Measurements from ENCODE around the gene YBX3.
"Not testable (repeated sequence)": the region's sequence is repeated elsewhere in the genome, so short reads cannot be mapped to it uniquely, and the experiment has no call there.

Gene YBX3

DNA sequence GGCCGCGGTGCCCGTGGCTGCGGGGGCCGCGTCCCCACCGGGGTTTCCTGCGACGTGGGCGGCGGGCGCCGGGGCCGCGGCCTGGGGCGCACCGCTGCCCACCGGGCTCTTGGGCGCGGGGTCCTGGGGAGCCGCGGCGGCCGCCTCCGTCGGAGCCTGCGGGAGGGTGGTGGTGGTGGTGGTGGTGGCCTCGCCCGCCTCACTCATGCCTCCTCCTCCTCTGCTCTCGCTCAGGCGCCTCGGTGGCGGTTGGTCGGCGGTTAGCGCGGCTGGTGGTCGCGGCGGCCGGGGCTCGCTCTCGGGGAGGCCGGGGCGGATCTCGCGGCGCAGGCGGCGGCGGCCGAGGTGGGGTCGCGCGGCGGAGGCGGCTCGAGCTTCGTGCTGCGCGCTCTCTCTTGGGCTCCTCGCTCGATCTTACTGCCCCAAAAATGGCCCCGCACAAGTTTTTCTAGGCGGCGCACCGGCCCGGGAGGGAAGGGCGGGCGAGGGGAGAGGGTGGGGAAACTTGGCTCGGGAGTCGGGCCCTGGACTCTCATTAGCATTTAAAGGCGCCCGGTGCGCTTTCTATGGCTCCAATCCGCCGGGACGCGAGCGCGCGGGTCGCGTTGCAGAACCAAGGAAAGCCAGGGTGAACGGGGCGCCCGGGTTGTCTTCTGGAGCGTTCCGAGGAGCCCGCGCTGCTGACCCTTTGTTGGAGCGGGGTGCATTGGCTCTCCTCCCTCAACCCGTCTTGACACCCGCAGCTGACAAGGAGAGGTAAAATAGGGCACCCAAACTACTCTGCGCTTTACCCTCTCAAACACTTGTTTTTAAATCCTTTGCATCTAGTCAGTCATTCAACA is at the start of gene YBX3:
Gene YBX3 (minus strand): TSS at position 419 of the 842 bp plus-strand sequence. CDS start 212 bp downstream, at position 207.
- peak; percentile 60 for DNase-seq

DNA sequence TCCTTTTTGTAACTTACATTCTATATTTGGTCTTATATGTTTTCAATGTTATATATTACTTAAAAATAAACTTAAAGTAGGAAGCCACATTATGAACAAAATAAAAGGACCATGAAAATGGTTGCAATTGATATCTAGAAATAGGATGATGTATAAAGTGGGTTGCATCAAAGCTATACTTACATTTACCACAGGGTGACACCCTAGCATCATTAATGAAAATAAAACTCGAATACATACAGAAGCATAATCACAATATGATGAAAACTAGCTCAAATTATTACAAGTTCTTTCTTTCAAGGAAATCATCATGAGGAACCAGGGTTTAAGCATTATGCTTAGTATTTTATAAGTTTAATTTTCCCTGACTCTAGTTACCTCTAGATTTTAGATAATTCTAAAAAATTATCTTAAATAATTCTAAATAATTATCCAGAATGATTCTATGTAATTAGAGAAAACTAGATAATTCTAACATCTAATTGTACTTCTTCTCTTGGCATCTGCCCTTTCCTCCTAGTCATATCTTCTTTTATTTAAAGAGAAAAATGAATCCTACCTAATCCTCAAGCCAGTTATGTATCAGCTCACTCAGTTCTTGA is 48.1 kb upstream of the YBX3 start:
- no peak for DNase-seq

DNA sequence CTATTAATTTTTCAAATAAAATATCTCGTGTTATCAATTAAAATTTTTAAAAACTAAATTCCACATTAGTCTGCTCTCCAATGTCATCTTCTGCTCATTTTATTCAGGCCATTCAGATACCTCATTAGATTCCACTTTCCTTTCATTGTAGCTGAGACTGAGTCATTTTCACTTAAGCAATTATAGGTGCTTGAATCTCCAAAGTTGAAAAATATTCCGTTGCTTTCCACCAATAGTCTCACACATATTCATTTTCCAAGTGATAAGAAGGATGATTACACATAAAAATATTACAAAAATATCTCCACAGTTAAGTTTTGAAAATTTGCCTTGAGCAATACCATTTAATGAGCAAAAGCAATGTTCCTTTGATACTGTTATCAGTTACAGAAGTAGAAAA is 36.5 kb upstream of the YBX3 start:
- no peak for DNase-seq

DNA sequence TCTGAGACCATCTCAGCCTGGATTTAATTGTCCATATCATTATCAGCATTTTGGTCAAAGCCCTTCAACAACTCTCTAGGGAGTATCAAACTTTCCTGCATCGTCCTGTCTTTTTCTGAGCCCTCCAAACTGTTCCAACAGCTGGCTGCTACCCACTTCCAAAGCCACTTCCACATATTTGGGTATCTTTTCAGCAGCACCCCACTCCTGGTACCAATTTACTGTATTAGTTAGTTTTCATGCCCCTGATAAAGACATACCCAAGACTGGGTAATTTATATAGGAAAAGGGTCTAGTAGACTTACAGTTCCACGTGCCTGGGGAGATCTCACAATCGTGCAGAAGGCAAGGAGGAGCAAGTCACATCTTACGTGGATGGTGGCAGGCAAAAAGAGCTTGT is 33.1 kb upstream of the YBX3 start:
- no peak for DNase-seq

DNA sequence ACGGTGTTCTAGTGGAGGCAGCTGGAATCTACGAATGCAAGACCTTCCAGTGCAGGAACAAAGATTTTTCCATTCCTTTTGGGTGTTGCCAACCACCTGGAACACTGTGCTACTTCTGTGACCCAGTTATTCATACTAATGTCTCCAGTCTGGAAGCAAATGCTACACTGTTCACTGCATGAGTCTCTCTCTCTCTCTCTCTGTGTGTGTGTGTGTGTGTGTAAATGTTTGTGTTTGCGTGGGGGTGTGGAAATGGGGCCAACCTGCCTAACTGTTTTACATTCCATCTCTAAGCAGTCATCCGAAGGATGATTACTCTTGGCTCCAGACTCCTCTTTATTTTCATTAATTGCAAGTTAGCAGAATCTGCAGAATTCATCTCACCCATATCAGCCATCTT is 29.9 kb upstream of the YBX3 start:
- DNase-seq = no peak

DNA sequence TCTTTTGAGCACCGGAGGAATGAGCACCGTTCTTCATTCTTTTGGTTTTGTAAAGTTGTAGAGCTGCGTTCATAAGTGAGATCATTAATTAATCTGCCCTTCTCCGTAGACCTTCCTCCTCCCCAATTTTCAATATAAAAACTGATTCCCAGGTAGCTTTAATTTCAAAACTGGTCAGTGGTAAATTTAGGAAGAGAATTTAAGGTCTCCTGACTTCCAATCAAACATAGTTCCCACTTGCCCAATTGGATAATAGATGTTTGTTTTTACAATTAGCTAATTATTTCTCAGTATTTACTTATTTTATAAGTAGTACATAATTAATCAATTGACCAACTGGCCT is 27.2 kb upstream of the YBX3 start:
- DNase-seq = no peak

DNA sequence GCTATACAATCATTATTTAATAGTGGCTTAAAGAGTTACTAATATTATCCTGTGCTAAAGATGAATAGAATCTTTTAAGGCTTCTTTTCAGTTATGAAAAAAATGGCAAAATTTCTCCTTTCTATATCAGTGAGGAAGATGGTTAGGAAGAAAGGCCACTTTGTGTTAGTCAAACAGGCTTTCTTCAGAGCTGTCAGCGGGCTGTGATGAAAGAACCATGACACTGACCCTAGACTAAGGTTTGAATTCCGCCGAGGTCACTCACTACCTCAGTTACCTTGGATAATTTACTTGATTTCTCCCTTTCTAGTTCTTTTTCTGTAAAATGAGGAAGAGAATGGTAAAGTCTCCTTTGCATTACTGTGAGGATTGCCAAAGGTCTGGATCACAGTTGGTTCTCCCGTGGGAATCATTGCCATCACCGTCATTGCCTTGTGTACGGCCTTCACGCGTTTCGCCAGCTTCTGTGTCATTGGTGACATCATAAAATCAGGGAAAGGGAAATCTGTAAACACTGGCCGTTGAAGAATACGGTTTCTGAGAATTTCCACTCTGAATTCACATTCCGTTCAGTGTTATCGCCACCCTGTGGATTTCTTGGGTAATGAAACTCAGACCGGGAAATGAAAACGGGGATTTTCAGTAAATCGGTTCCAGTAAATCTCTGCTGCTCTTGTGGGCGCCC is 26.7 kb upstream of the YBX3 start:
- peak; percentile 68 for DNase-seq

DNA sequence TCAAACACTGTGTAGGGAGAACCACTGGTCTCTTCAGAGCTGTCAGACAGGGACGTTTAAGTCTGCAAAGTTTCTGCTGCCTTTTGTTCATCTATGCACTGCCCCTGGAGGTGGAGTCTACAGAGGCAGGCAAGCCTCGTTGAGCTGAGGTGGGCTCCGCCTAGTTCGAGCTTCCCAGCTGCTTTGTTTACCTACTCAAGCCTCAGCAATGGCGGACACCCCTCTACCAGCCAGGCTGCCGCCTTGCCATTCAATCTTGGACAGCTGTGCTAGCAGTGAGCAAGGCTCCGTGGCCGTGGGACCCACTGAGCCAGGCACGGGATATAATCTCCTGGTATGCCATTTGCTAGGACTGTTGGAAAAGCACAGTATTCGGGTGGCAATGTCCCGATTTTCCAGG is 24.6 kb upstream of the YBX3 start:
- no peak for DNase-seq

DNA sequence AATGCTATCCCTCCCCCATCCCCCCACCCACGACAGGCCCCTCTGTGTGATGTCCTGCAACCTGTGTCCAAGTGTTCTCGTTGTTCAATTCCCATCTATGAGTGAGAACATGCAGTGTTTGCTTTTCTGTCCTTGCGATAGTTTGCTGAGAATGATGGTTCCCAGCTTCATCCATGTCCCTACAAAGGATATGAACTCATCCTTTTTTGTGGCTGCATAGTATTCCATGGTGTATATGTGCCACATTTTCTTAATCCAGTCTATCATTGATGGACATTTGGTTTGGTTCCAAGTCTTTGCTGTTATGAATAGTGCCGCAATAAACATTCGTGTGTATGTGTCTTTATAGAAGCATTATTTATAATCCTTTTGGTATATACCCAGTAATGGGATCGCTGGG is 20.3 kb upstream of the YBX3 start:
- DNase-seq = not testable (repeated sequence)

DNA sequence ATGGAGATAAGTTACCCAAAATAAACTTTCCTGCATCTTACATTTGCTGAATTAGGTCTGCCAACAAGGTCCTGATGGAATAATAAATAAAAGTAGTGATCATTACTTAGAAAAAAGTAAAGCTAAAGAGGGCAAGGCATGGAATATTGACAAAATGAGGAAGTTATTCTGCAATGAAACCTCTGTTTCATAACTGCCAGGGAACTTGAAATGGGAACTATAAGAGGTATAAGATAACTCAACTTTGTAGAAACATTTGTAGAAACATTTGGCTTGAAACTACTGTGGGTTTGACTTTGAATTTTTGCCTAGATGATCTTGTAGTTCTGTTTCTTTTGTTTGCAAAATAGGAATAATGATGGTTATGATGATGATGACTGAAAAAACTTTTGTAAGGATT is 18.7 kb upstream of the YBX3 start:
- DNase-seq = no peak

DNA sequence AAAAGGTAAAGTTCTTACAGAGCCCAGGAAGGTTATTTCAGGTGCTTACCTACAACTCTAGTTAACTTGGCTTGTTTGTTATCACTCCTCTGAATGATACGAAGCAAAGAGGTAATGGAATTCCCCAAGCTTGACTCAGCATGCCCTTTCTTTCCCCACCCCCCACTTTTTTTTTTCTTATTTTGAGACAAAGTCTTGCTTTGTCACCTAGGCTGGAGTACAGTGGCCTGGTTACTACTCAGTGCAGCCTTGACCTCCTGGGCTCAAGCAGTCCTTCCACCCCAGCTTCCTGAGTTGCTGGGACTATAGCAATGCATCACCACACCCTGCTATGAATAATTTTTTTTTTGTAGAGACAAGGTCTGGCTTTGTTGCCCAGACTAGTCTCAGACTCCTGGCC is 17.1 kb upstream of the YBX3 start:
- no peak for DNase-seq

DNA sequence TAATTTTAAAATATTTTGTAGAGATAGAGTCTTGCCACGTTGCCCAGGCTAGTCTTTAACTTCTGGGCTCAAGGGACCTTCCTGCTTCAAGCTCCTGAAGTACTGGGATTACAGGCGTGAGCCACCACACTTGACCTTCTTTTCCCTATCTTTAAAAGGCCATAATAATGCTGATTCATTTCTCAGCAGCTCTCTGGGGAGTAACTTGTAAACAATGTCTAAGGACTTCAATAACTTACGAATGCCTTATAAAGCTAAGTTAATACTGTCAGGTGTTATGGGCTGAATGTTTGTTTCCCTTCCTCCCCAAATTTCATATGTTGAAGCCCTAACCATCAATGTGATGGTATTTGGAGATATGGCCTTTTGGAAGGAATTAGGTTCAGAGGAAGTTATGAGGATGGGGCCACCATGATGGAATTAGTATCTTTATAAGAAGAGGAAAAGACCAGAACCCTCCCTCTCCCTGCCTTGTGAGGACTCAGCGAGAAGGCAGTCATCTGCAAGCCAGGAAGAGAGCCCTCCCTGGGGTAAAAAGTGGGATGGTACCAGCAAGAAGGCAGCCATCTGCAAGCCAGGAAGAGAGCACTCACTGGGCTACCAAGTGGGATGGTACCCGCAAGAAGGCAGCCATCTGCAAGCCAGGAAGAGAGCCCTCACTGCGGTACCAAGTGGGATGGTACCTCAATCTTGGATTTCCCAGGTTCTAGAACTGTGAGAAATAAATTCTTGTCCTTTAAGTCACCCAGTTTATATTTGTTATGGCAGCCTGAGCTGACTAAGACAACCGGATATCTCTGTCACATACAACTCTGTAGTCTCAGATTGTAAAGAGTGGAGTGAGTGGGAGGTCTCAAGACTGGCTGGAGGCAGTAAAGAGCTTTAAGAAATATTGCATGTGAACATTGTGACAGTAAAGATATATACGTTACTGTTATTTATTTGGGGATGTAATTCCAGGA is 16.3 kb upstream of the YBX3 start:
- DNase-seq = no peak

DNA sequence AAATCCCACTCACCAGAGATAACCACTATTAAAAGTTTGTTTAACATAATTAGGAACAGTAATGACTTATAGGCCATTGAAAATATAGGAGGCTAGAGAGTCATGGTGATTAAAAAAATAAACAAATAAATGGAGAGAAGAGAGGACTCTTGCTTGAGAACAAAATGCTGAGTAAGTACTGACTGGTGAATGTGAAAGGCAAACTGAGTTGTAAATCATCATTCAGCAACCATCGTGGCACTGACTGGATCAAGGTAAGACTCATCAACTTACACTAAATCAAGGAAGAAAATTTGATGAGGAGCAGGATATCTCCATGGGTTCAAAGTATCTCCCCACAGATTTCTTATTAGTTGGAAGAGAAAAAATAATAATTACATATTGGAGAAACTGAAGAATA is 14.1 kb upstream of the YBX3 start:
- no peak for DNase-seq

DNA sequence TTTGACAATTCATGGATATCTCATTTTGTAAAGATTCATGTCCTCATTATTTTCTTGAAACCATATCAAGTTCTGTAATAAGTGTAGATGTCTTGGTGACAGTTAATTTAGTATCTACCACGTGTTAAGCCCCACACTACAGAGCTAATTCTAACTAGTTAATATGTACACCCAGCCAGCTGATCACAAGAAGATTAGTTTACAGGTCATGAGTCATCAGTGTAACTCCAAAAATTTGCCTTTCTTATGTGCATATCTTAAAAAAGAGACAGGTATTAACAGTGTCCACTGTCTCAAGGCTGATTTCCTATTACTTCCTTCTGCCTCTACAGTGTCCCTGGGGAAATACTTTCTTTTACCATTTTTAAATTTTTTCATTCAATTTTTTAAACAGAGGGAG is 13.3 kb upstream of the YBX3 start:
- no peak for DNase-seq

DNA sequence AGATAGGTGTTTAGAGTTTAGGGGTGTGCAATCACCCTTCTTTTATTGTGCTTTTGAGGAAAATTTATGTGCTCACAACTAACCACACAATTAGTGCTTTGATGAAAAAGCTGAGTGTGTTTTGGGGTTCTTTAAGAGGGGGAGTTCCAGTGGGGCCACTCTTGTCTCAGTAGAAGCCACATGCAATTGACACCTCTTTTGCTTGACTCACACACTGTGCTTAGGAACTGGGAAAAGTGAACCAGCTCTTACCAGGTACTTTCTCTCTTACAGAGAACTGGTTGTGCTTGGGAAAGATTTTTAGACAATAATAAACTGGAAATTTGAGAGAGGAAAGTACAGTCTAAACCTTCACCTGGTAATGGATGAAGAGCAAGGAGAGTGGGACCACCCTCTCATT is 12.3 kb upstream of the YBX3 start:
- DNase-seq = no peak

DNA sequence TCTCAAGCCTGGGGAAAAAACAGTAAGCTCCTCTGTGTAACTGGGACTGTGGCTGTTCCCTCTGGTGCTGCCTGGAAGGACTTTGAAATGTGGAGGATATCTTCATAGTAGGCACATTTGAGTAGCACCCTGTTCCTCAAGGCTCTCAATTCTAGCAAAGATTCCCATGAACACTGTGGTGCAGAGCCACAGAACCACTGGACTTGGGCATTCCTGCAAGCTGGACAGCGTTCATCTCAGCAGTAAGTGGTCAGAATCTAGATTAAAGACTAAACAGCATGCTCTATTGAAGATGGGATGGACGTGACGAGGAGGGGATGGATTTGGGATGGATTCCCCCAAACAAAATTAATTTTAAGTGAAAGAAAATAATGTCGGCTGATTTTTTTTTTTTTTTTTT is 9.4 kb upstream of the YBX3 start:
- no peak for DNase-seq

DNA sequence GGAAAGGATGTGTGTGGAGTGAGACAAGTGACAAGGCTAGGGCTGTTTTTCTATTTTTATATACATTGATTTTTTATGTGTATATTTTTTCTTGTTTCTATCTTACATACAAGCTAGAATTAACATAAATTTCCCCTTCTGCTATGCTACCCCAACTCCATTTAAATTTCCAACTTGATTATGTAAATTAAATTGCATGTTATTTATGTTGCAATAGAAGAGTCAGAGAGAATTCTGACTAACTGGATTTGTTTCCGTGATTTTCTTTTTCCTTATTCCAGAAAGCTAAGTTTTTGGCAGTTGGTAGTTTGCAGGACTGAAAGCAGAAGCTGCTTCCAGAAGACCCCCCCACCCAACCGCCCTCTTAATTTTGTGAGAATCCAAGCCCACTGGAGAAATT is 8.9 kb upstream of the YBX3 start:
- no peak for DNase-seq

DNA sequence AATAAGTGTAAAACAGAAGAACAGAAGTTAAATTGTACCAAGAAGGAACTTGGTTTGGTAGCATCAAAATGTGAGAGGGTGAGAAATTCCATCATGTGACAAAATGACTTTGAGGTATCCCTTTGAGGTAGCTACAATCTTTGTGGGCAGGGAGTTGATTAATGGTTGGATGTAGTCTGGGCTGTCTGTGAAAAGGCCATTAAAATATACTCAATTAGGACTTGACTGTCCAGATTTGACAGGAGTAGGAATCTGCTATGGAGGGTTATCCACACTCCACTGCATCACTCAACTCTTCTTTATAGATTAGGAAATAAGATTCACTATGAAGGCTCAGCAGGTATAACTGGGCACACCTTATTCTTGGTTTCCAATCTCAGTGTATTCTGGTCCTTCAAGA is 7.4 kb upstream of the YBX3 start:
- DNase-seq = no peak

DNA sequence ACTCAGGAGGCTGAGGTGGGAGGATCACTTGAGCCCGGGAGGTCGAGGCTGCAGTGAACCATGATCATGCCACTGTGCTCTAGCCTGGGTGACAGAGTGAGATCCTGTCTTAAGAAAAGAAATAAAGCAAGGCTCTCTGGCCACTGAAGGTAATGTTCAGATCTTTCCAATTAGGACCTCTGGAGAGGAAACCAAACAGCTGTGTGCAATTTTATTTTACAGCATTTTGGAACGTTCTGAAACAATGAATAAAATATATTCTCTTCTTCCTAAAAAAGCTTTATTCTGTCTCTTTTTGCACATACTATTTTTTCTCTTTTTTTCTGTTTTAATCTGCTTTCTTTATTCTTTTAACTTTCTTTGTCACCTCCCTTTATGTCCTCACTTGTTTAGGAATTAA is 5.0 kb upstream of the YBX3 start:
- DNase-seq = no peak

DNA sequence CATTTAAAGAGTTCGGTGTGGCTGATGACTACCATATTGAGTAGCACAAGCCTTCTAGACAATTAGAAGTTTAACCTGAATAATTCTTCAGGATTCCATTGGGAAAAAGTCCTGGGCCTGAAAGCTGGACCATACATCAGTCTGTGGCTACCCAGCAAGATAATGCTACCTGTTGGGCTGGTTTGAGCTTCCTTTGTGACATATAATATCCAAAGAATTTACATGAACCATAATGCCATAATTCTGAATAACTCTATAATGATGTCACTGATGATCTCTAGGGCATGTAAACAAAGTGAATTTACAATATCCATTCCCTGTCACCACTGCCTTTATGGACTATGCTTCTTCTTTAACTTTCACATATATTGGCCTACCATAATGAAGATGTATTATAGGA is 3.8 kb upstream of the YBX3 start:
- DNase-seq = no peak

DNA sequence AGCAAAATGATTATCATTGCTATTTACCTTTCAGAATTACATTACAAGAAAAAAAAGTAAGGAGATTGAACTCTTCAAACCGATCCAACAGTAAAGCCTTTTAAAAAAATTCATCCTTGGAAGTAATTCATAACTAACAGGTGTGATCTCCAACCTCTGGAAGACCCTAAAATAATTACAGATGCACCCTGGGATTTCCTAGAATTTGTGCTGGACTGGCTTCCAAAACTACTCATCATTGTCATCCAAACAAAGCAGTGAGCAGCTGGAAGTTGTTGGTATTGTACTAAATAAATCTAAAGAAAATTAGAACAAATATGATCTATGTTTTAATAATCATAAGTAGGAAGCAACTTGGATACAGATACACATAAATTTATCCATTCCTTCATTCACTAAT is 1.9 kb upstream of the YBX3 start:
- DNase-seq = no peak

DNA sequence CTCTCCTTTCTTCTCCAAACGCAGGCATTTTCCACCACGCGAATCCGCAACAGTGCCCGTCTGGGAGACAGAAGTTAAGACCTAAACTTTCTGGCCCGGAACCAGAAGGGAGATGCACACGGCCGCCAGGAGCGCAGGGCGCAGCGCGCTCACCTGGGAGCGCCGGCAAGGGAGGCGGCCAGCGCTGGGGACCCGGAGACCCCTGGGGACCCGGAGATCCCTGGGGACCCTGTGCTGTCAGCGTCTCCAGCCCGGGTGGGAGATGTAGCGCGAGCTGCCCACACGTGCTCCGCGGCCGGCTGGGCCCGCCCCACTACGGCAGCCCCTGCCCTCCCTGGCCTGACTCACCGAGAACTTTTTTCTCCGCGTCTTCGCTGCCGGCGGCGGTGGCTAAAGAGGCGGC is 620 bp downstream of the YBX3 start:
- DNase-seq = peak; percentile 66

Data from CD4-positive, alpha-beta T cell treated with Interferon gamma for 1 hour (primary cell).